Brain microvascular endothelial cell (primary cell): ENCODE results near the gene CCL26.

Experiments
- DNase-seq: peaks from one replicate; pipeline ENCODE4 v3.0.0-alpha.2; 2020
- H3K27ac ChIP-seq: fragments of 250-450 bp; sonication (Bioruptor Pico); 2 replicates; pipeline ENCODE4 v1.5.1; 2020; ENCODE audit warnings: mild to moderate bottlenecking, moderate library complexity
- H3K27me3 ChIP-seq: fragments of 250-450 bp; sonication (Bioruptor Pico); replicated peaks from 2 replicates; pipeline ENCODE4 v1.5.1; 2020; ENCODE audit warnings: mild to moderate bottlenecking
- H3K36me3 ChIP-seq: fragments of 250-450 bp; sonication (Bioruptor Pico); replicated peaks from 2 replicates; pipeline ENCODE4 v1.5.1; 2020; ENCODE audit warnings: mild to moderate bottlenecking
- H3K4me3 ChIP-seq: 2 replicates; pipeline ENCODE4 v1.5.1; 2011; ENCODE audit warnings: low read depth, mild to moderate bottlenecking, control low read depth, low read length, moderate library complexity
- in situ Hi-C: cut with HindIII; loops from 2 replicates; pipeline ENCODE4 v1.10.0; 2017; ENCODE audit warnings: low sequenced_read_pairs, low pct_ligation_motif_present
- TF ChIP-seq, protein P1 (sequence below): IDR thresholded peaks from 2 replicates; pipeline ENCODE4 v1.5.1; 2011; ENCODE audit warnings: low read depth, mild to moderate bottlenecking, moderate library complexity, low read length, control low read depth, inconsistent platforms; ENCODE audit errors: missing control alignments

CCL26 gene

DNA sequence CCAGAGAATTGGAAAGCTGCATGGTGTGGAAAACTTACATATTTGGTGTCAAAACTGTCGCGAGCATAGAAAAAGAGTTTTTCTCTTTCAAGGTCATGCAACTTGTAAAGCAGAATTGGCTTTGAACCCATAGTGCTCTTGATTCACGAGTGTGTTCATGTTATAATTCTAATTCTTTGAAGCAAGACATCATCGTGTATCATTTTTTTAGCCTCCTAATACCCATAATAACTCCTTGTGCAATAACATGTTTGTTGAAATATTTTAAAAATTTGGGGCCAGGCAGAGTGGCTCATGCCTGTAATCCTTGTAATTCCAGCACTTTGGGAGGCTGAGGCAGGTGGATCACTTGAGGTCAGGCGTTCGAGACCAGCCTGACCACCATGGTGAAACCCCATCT lies 37.4 kb upstream of the CCL26 start:
- no peak for DNase-seq
- TF ChIP-seq, protein P1, sequence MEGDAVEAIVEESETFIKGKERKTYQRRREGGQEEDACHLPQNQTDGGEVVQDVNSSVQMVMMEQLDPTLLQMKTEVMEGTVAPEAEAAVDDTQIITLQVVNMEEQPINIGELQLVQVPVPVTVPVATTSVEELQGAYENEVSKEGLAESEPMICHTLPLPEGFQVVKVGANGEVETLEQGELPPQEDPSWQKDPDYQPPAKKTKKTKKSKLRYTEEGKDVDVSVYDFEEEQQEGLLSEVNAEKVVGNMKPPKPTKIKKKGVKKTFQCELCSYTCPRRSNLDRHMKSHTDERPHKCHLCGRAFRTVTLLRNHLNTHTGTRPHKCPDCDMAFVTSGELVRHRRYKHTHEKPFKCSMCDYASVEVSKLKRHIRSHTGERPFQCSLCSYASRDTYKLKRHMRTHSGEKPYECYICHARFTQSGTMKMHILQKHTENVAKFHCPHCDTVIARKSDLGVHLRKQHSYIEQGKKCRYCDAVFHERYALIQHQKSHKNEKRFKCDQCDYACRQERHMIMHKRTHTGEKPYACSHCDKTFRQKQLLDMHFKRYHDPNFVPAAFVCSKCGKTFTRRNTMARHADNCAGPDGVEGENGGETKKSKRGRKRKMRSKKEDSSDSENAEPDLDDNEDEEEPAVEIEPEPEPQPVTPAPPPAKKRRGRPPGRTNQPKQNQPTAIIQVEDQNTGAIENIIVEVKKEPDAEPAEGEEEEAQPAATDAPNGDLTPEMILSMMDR = no peak
- no peaks in the 10 kb centered on the region for H3K27me3 ChIP-seq
- in situ Hi-C loops = no loop called here
- no peaks in the 10 kb centered on the region for H3K36me3 ChIP-seq
- no peak overlapping the region for H3K27ac ChIP-seq
- H3K4me3 ChIP-seq = no peak overlapping the region

DNA sequence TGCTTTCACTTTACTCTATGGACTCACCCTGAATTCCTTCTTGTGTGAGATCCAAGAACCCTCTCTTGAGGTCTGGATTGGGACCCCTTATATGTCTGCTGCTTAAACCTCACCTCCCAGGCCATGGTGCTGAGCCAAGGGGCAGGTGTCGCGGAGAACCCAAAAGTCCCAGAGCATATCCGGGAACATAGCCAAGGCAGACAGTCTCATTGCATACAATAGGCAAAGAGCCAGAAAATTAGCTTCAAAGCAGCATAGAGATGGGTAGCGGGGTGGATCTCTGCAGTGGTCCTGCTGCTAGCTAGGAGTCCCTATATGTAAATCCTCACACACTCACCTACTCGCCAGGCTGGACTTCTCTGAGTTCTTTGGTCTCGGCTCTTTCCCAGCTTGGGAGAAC lies 36.1 kb upstream of the CCL26 start:
- TF ChIP-seq, protein P1 = no peak
- no peak for DNase-seq

DNA sequence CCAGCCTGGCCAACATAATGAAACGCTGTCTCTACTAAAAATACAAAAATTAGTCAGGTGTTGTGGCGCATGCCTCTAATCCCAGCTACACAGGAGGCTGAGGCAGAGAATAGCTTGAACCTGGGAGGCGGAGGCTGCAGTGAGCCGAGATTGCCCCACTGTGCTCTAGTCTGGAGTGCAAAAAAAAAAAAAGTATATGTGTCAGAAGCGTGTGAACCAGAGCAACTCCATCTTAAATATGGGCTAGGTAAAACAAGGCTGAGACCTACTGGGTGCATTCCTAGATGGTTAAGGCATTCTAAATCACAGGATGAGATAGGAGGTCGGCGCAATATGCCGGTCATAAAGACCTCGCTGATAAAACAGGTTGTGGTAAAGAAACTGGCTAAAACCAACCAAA lies 35.4 kb upstream of the CCL26 start:
- no peak for DNase-seq
- in situ Hi-C loops = no loop called here
- TF ChIP-seq, protein P1 = no peak
- no peaks in the 10 kb centered on the region for H3K27me3 ChIP-seq
- no peaks in the 10 kb centered on the region for H3K36me3 ChIP-seq
- H3K4me3 ChIP-seq = no peak overlapping the region
- no peak overlapping the region for H3K27ac ChIP-seq

More for the DNA sequence above, 36.1 kb upstream of the CCL26 start:
- in situ Hi-C loops = no loop called here
- Histone ChIP-seq H3K27me3 (no peaks in the 10 kb centered on the region), H3K4me3 (no peak overlapping the region), H3K27ac (no peak overlapping the region), H3K36me3 (no peaks in the 10 kb centered on the region)

DNA sequence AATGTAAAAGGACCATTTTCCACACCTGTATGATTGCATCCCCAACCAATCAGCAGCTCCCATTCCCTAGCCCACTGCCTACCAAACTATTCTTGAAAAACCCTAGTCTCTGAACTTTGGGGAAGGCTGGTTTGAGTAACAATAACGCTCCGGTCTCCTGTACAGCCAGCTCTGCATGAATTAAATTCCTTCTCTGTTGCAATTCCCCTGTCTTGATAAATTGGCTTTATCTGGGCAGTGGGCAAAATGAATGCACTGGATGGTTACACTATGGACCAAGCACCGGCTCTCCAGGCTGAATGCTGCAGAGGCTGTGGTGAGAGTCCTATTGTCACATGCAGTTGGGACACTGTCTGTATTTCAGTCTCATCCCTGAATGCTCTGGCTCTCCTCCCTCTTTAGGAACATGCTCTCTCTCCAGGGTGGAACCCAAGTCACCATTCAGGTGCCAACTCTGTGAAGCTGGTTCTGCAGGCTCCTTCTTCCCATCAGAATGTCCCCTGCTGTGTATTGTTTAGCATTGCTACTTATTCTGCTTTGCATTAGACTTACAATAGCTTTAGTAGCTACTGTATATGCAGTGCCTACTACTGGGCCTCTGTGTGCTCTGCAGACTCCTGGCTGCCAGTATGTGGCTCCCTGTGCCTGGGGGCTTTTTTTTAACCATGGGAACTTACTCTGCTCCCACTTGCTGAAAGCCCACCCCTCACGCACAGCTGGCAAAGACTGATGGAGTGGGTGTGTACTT lies 34.7 kb upstream of the CCL26 start:
- no peaks in the 10 kb centered on the region for H3K27me3 ChIP-seq
- H3K27ac ChIP-seq = no peak overlapping the region
- TF ChIP-seq, protein P1 = no peak
- in situ Hi-C loops = no loop called here
- no peak for DNase-seq
- H3K4me3 ChIP-seq = no peak overlapping the region
- H3K36me3 ChIP-seq = no peaks in the 10 kb centered on the region

DNA sequence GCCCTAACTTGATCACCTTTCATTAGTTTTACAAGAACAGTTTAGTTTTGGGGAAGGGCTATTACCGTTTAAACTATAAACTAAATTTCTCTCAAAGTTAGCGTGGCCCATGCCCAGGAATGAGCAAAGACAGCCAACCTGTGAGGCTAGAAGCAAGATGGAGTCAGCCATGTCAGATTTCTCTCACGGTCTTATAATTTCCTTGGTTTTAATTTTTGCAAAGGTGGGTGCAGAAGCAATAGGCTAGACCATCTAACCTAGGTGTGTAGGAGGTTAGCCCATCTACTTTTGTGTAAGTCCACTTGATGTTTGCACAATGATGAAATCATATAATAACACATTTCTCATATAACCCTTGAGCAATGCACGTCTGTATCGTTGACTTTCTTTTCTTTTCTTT lies 32.7 kb upstream of the CCL26 start:
- TF ChIP-seq, protein P1 = no peak
- in situ Hi-C loops = no loop called here
- Histone ChIP-seq H3K4me3 (no peak overlapping the region), H3K27me3 (no peaks in the 10 kb centered on the region), H3K36me3 (no peaks in the 10 kb centered on the region), H3K27ac (no peak overlapping the region)
- DNase-seq = no peak

DNA sequence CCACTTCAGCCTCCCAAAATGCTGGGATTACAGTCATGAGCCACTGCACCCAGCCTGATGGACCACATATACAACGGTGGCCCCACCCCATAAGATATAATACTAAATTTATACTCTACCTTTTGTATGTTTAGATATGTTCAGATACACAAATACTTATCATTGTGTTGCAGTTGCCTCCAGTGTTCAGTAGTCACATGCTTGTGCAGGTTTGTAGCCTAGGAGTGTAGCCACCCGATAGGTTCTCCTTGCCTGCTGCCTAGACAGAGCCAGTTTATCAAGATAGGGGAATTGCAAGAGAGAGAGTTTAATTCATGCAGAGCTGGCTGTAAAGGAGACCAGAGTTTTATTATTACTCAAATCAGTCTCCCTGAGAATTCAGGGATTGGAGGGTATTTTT lies 32.0 kb upstream of the CCL26 start:
- H3K27me3 ChIP-seq = no peaks in the 10 kb centered on the region
- H3K27ac ChIP-seq = no peak overlapping the region
- DNase-seq = no peak
- TF ChIP-seq, protein P1 = no peak
- H3K36me3 ChIP-seq = no peaks in the 10 kb centered on the region
- in situ Hi-C loops = no loop called here
- no peak overlapping the region for H3K4me3 ChIP-seq
